ENCODE data around the gene SMURF1.

GRCh38 chr7:99083068-99083651 lies 60.7 kb downstream of the SMURF1 start:
- TF ChIP-seq EZH2 (IDR thresholded peaks at IDR 0.05; ENCODE audit: insufficient read depth, low read length) (no peak), CTCF (IDR thresholded peaks at IDR 0.05; ENCODE audit: insufficient read depth, low read depth, low read length) (no peak)
